Inferior parietal cortex (tissue), 1 donor: ENCODE measurements around the gene CLIC3.

Experiments
- DNase-seq: peaks from one replicate; pipeline ENCODE4 v3.0.0-alpha.2; 2016; ENCODE audit errors: extremely low spot score

The CLIC3 gene

GRCh38 chr9:136980669-136981478, 15.5 kb downstream of the CLIC3 start:
- DNase-seq: no peak

- no peak for DNase-seq
These were observed 16.4 kb downstream of the CLIC3 start for GRCh38 chr9:136979769-136980587.

- no peak for DNase-seq
These were observed 17.4 kb downstream of the CLIC3 start for GRCh38 chr9:136978865-136979544.

GRCh38 chr9:136978073-136978864, 18.1 kb downstream of the CLIC3 start:
- DNase-seq: peak; percentile 65

- no peak for DNase-seq
These were observed 18.7 kb downstream of the CLIC3 start for GRCh38 chr9:136977649-136978072.

GRCh38 chr9:136977223-136977622, 19.1 kb downstream of the CLIC3 start, which contains the start of gene PTGDS:
Gene PTGDS (plus strand): TSS chr9:136977504. CDS start chr9:136977579, 75 bp downstream.
- peak; percentile 88 for DNase-seq

- DNase-seq: peak; percentile 70
These were observed 20.7 kb downstream of the CLIC3 start for GRCh38 chr9:136975644-136976043.

GRCh38 chr9:136974817-136975535, 21.4 kb downstream of the CLIC3 start:
- no peak for DNase-seq

- no peak for DNase-seq
These were observed 22.4 kb downstream of the CLIC3 start for GRCh38 chr9:136973618-136974617.

GRCh38 chr9:136972743-136973142, 23.6 kb downstream of the CLIC3 start:
- DNase-seq: no peak

GRCh38 chr9:136972335-136972734, 24.0 kb downstream of the CLIC3 start:
- no peak for DNase-seq

GRCh38 chr9:136971746-136972145, 24.6 kb downstream of the CLIC3 start:
- DNase-seq: no peak

- DNase-seq: no peak
These were observed 26.0 kb downstream of the CLIC3 start for GRCh38 chr9:136970361-136970760.

GRCh38 chr9:136969774-136970173, 26.6 kb downstream of the CLIC3 start:
- DNase-seq: no peak

- DNase-seq: no peak
These were observed 27.2 kb downstream of the CLIC3 start for GRCh38 chr9:136969150-136969549.

GRCh38 chr9:136968333-136969127, 27.8 kb downstream of the CLIC3 start:
- no peak for DNase-seq

- DNase-seq: no peak
These were observed 30.4 kb downstream of the CLIC3 start for GRCh38 chr9:136965771-136966484.
